Pancreas (tissue), 10 donors: ENCODE results near the gene DSTN. TPM values are rescaled to one million over a fixed set of nuclear protein-coding genes. Genes with fewer than 3 reads are reported as not detected.

Experiments used
- ATAC-seq, 4 donors: fragments of 200-7000 bp; cut with Tn5 transposase; one replicate each; pipeline versions ENCODE4 v1.8.0 to v1.9.1; 2020; ENCODE audit warnings: mild to moderate bottlenecking in 4 of 4, moderate library complexity in 4 of 4
- DNase-seq, 6 donors: peaks; one replicate each; pipeline ENCODE4 v3.0.0-alpha.2; 2020
- FAIRE-seq: peaks from 2 replicates; lab custom pipeline; 2012; peaks lifted over from hg19 to GRCh38; lab: Jason Lieb, UNC
- H3K27ac ChIP-seq, 4 donors: fragments of 200-600 bp; sonication (generic); 1 replicate in 3 of 4; 2 replicates in 1 of 4; pipeline versions ENCODE4 v1.5.0 to v1.8.0; 2020
- H3K27me3 ChIP-seq, 4 donors: fragments of 200-600 bp; one replicate each; pipeline ENCODE4 v1.8.0; 2021
- H3K36me3 ChIP-seq, 3 donors: fragments of 200-600 bp; sonication (generic) in 1 of 3; one replicate each; pipeline versions ENCODE4 v1.5.0 to v1.8.0; 2020 to 2021
- H3K4me1 ChIP-seq, 3 donors: fragments of 200-600 bp; one replicate each; pipeline ENCODE4 v1.8.0; 2021
- H3K4me3 ChIP-seq, 4 donors: fragments of 200-600 bp; sonication (generic) in 2 of 4; one replicate each; pipeline versions ENCODE4 v1.5.0 to v1.8.0; 2020 to 2021
- H3K9me3 ChIP-seq, 4 donors: fragments of 200-600 bp; one replicate each; pipeline ENCODE4 v1.8.0; 2021
- CTCF ChIP-seq, 4 donors: fragments of 200-600 bp; sonication (generic) in 3 of 4; IDR thresholded peaks; one replicate each; pipeline versions ENCODE4 v1.5.0 to v1.8.0; 2021; ENCODE audit warnings: antibody characterized with exemption in 4 of 4
- WGBS, 2 donors: extraction: QIAGEN DNeasy Blood & Tissue Kit; methylation state at CpG; one replicate each; pipeline ENCODE4 v1.1.7; 2013; 5-methylcytosine and 5-hydroxymethylcytosine counted together
- intact Hi-C, 3 donors: fragments of 100-400 bp; cut with DNase I; formaldehyde crosslinking; loops; one replicate each; pipeline versions ENCODE4 v1.11.1 to v1.14.2; 2022
- polyA plus RNA-seq, 2 donors: library from polyadenylated mRNA; stranded (reverse); fragments of 200-250 nt; gene quantifications; one replicate each; pipeline ENCODE4 v1.2.3, GENCODE V29; 2013
- total RNA-seq, 6 donors: library from RNA; stranded (reverse); fragmentation: NEBNext Ultra II Directional in 4 of 6; extraction: Animal tissue kit (Norgen Biotek cat#: 25700) in 4 of 6; gene quantifications; one replicate each; pipeline versions ENCODE4 v1.2.1 to v1.2.4, GENCODE V29; 2021 to 2023
- donor health status: healthy with polysubstance abuse.
- donor health status: DM: no; HTN: no; CAD: no; lungs with moderate emphysema.
- donor health status: DM: no; HTN: no; CAD: no.
- donor health status: control.
- donor health status: control.
- donor health status: Bipolar disorder and iron deficiency.
- donor health status: DM: yes; HTN: yes; CAD: no.
- donor health status: DM: no; HTN: no; CAD: no.
- donor health status: DM: no; HTN: no; CAD: no.
- donor health status: DM: yes; HTN: yes; CAD: no.

DSTN gene
- total and polyA plus RNA-seq, 8 donors = 138 to 242 (median 182) TPM

- ATAC-seq = peak in 3 of 4 donors; percentile 3 to 28 (median 17)
- FAIRE-seq = no peak
- intact Hi-C loops = no loop called here
- Histone ChIP-seq H3K4me3 (no peak overlapping the region), H3K4me1 (no peaks in the 10 kb centered on the region), H3K27me3 (no peaks in the 10 kb centered on the region), H3K27ac (peak overlapping the region in 2 of 4 donors; percentile 41 to 48), H3K9me3 (no peaks in the 10 kb centered on the region), H3K36me3 (peaks cover 5 to 97% (median 59%) of the 10 kb centered on the region in 3 donors)
- DNase-seq = no peak
- 65 to 67% methylated on average over 13 of the region's 13 CpGs for WGBS, 2 donors
- no peak for TF ChIP-seq CTCF (IDR thresholded peaks at IDR 0.05)
Observed at GRCh38 chr20:17634661-17635331, 64.9 kb downstream of the DSTN start.

DNA sequence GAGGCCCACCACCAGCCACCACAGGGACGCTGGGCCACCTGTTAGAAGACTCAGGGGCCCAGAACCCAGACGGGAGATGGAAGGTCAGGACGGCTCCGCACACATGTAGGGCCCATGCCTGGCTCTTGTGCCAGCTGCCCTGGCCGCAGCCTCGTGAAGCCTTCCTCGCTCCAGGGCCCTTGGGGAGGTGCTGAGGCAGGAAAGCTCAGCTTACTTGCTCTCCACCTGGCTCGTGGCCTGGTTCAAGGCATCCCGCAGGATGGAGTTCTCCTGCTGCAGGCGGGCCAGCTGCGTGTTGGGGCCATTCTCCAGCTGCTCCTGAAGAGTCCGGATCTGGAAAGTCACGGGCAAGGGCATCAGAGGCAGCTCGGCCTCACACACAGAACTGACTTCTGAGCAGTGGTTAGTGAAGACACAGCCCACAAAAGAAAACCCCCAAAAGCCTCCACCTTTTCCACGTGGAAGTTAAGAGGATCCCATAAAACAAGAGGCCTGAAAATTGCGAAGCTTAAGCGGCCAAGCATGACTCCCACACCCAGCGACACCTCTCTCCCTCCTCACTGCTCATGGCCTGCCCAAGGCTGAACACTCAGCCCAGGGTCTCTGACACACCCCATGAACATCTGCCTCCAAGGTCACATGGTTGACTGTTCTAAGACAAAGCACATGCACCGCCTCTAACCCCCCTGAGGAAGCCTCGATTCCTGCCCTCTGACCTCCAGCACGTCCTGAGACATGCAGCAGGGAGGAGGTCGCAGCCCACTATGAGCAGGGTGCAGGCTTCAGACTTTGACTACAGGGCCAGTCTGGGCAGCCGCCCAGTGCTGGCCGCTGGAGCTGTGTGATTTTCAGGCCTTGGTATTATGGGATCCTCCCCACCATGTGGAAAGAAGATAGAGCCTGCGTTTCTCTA lies 65.7 kb downstream of the DSTN start:
- Histone ChIP-seq H3K36me3 (peaks cover 5 to 91% (median 61%) of the 10 kb centered on the region in 3 donors), H3K27me3 (no peaks in the 10 kb centered on the region), H3K27ac (peak overlapping the region in 1 of 4 donors; percentile 48), H3K4me1 (no peaks in the 10 kb centered on the region), H3K4me3 (no peak overlapping the region), H3K9me3 (no peaks in the 10 kb centered on the region)
- 47 to 53% methylated on average over 25 of the region's 25 CpGs for WGBS, 2 donors
- FAIRE-seq = no peak
- intact Hi-C loops = no loop called here
- peak in 1 of 6 donors; percentile 66 for DNase-seq
- peak in 3 of 4 donors; percentile 9 to 12 (median 10) for ATAC-seq
- no peak for TF ChIP-seq CTCF (IDR thresholded peaks at IDR 0.05)

DNA sequence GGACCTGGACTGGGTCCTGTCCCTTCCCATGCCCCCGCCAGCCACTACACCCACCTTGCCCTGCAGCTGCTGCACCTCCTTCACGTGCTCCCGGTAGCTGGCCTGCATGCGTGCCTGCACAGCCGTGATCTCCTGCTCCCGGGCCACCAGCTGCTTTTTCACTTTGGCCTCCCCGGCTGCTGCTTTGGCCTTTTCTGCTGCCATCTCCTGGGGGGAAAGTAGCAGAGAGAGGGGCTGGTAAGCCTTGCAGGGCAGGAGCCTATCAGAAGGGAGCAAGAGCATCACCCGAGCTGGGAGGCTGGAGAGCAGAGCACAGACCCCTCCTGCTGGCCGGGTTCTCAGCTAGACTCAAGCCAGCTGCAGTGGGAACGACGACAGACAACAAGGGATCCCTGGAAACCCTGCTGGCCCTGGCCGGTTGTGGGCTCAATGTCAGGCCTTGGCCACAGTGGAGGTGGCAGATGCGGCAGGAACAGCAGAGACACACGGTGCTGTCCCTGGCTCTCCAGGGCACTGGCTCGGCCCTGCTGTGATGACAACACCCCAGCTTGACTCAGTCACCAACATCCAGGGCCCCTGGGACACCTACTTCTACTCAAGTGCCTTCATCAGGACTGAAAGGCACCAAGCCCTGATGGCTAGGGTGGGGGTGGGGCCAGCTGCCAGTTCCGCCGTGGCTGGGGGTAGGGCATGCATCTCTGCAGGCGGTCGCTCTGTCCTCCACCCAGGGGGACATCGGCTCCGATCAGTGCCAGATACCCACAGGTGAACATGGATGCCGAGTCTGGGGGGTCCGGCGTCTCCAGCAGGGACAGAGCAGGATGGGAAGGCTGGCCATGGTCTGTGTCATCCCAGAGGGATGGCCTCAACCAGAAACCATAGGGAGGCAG lies 66.9 kb downstream of the DSTN start:
- Histone ChIP-seq H3K9me3 (no peaks in the 10 kb centered on the region), H3K27me3 (no peaks in the 10 kb centered on the region), H3K4me3 (no peak overlapping the region), H3K27ac (no peak overlapping the region), H3K36me3 (peaks cover 5 to 86% (median 63%) of the 10 kb centered on the region in 3 donors), H3K4me1 (peaks cover 0 to 3% (median 0%) of the 10 kb centered on the region in 3 donors)
- intact Hi-C loops = no loop called here
- FAIRE-seq = no peak
- TF ChIP-seq CTCF (IDR thresholded peaks at IDR 0.05) = no peak
- no peak for ATAC-seq
- WGBS, 2 donors = 58 to 61% methylated on average over 24 of the region's 24 CpGs
- peak in 1 of 6 donors; percentile 74 for DNase-seq

DNA sequence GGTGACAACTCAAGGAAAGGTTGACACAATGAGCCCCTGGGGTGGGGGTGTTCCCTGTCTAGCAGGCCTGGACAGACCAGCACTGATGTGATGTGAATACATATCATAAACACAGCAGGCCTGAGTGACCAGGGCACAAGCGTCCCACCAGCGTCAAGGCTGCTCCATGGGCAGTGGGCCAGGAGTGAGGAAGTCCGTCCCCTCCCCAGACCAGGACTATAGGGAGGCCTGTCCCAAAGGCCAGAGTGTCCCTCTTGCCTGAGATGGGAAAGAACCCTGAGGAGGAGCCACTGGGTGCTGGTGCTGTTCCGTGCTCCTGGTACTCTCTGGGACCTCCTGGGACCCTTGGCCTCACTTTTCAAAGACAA lies 67.5 kb downstream of the DSTN start:
- Histone ChIP-seq H3K36me3 (peaks cover 5 to 86% (median 65%) of the 10 kb centered on the region in 3 donors), H3K4me3 (no peak overlapping the region), H3K27ac (no peak overlapping the region), H3K9me3 (no peaks in the 10 kb centered on the region), H3K27me3 (no peaks in the 10 kb centered on the region), H3K4me1 (peaks cover 0 to 8% (median 0%) of the 10 kb centered on the region in 3 donors)
- ATAC-seq = peak; percentile 3 to 13 (median 5)
- DNase-seq = peak in 1 of 6 donors; percentile 76
- intact Hi-C loops = no loop called here
- TF ChIP-seq CTCF (IDR thresholded peaks at IDR 0.05) = no peak
- FAIRE-seq = no peak
- WGBS, 2 donors = 49 to 52% methylated on average over 4 of the region's 4 CpGs
